SK-N-SH (cell line): Measurements from ENCODE around the gene FLT1. TPM values are rescaled to one million over a fixed set of nuclear protein-coding genes. Genes with fewer than 3 reads are reported as not detected.

ENCODE experiments used
- CTCF ChIA-PET: fragments of 300-600, 350-600 bp; formaldehyde crosslinking; extraction: SDS; loops from one replicate; lab custom pipeline; 2021; lab: Yijun Ruan, JAX
- POLR2A ChIA-PET: fragments of 350-600 bp; sonication (Branson Sonifier 250); formaldehyde crosslinking; extraction: SDS; loops from one replicate; lab custom pipeline; 2020; ENCODE audit warnings: antibody characterized with exemption, inconsistent platforms; lab: Yijun Ruan, JAX
- DNase-seq: peaks from one replicate; pipeline ENCODE4 v3.0.0; 2012
- H2AFZ ChIP-seq: fragments of 200-600 bp; sonication (generic); 2 replicates; pipeline ENCODE4 v1.8.1; 2016; ENCODE audit warnings: antibody characterized with exemption, mild to moderate bottlenecking, low read depth
- H3F3A ChIP-seq: fragments of 200-600 bp; sonication (generic); replicated peaks from 2 replicates; pipeline ENCODE3; 2016; ENCODE audit warnings: antibody characterized with exemption, mild to moderate bottlenecking; ENCODE audit not compliant: insufficient read depth
- H3K27ac ChIP-seq, 2 experiments: fragments of 200-500 bp in 1 of 2; fragments of 200-600 bp in 1 of 2; sonication (Bioruptor generic) in 1 of 2; sonication (generic), shearing (Covaris generic) in 1 of 2; 2 replicates each; pipeline versions ENCODE4 v1.5.1 to v1.6.1; 2014 to 2016; ENCODE audit warnings: low read depth in 2 of 2, inconsistent platforms in 1 of 2, low read length in 1 of 2, mild to moderate bottlenecking in 1 of 2, mixed read lengths in 1 of 2
- H3K27me3 ChIP-seq: fragments of 200-600 bp; sonication (generic), shearing (Covaris generic); 2 replicates; pipeline ENCODE4 v1.6.1; 2016; ENCODE audit warnings: mixed run types; ENCODE audit not compliant: insufficient read depth
- H3K36me3 ChIP-seq, 2 experiments: fragments of 200-500 bp in 1 of 2; fragments of 200-600 bp in 1 of 2; sonication (Bioruptor generic) in 1 of 2; sonication (generic) in 1 of 2; replicated peaks in 1 of 2; 2 replicates each; pipeline versions ENCODE3 to v1.5.1; 2014 to 2016; ENCODE audit warnings: low read length in 1 of 2, mild to moderate bottlenecking in 1 of 2; ENCODE audit not compliant: insufficient read depth in 2 of 2, control insufficient read depth in 1 of 2
- H3K4me1 ChIP-seq, 2 experiments: fragments of 200-500 bp in 1 of 2; fragments of 200-600 bp in 1 of 2; sonication (Bioruptor generic) in 1 of 2; sonication (generic), shearing (Covaris generic) in 1 of 2; 2 replicates each; pipeline versions ENCODE4 v1.5.1 to v1.6.1; 2014 to 2016; ENCODE audit warnings: low read depth in 1 of 2, low read length in 1 of 2, mixed run types in 1 of 2; ENCODE audit not compliant: insufficient read depth in 2 of 2, control insufficient read depth in 1 of 2
- H3K4me2 ChIP-seq: fragments of 200-600 bp; sonication (generic), shearing (Covaris generic); 2 replicates; pipeline ENCODE4 v1.6.1; 2017; ENCODE audit warnings: mixed run types
- H3K4me3 ChIP-seq, 2 experiments: fragments of 200-500 bp in 1 of 2; fragments of 200-600 bp in 1 of 2; sonication (Bioruptor generic) in 1 of 2; sonication (generic), shearing (Covaris generic) in 1 of 2; 2 replicates each; pipeline versions ENCODE4 v1.5.1 to v1.8.1; 2014 to 2016; ENCODE audit warnings: low read depth in 2 of 2, inconsistent platforms in 1 of 2, low read length in 1 of 2, mild to moderate bottlenecking in 1 of 2, mixed read lengths in 1 of 2, moderate library complexity in 1 of 2
- H3K79me2 ChIP-seq: fragments of 200-600 bp; sonication (generic); 2 replicates; pipeline ENCODE4 v1.8.1; 2017; ENCODE audit warnings: mild to moderate bottlenecking; ENCODE audit not compliant: insufficient read depth
- H3K9ac ChIP-seq: fragments of 200-600 bp; sonication (generic); 2 replicates; pipeline ENCODE4 v1.6.1; 2017; ENCODE audit warnings: mixed run types
- H3K9me2 ChIP-seq: fragments of 200-600 bp; sonication (generic); 2 replicates; pipeline ENCODE4 v1.6.1; 2017; ENCODE audit warnings: mixed run types
- H3K9me3 ChIP-seq: fragments of 200-600 bp; sonication (generic); 2 replicates; pipeline ENCODE4 v1.6.1; 2017; ENCODE audit warnings: mixed run types, mild to moderate bottlenecking, moderate library complexity
- H4K20me1 ChIP-seq: fragments of 200-600 bp; sonication (generic); 2 replicates; pipeline ENCODE4 v1.6.1; 2017; ENCODE audit warnings: mild to moderate bottlenecking, mixed run types; ENCODE audit not compliant: insufficient read depth
- CHD2 ChIP-seq: fragments of 150-350 bp; IDR thresholded peaks from 2 replicates; pipeline ENCODE4 v1.6.1; 2018; ENCODE audit warnings: low read length; ENCODE audit not compliant: partially characterized antibody
- EP300 ChIP-seq, 2 experiments: IDR thresholded peaks; 2 replicates each; pipeline versions ENCODE4 v1.4.0 to v1.6.1; 2012; ENCODE audit warnings: borderline replicate concordance in 1 of 2, low read depth in 1 of 2, low read length in 1 of 2
- FOXJ3 ChIP-seq: sonication (generic); formaldehyde crosslinking; IDR thresholded peaks from 2 replicates; pipeline ENCODE4 v1.5.1; 2020; ENCODE audit warnings: mild to moderate bottlenecking, missing genetic modification reagents
- GABPA ChIP-seq: IDR thresholded peaks from 2 replicates; pipeline ENCODE4 v1.4.0; 2012; ENCODE audit warnings: low read depth, mild to moderate bottlenecking
- JUND ChIP-seq: IDR thresholded peaks from 2 replicates; pipeline ENCODE4 v1.4.0; 2012
- NFIC ChIP-seq: IDR thresholded peaks from 2 replicates; pipeline ENCODE4 v1.4.0; 2012; ENCODE audit warnings: borderline replicate concordance
- PBX3 ChIP-seq: IDR thresholded peaks from 2 replicates; pipeline ENCODE4; 2012
- POLR2AphosphoS5 ChIP-seq: IDR thresholded peaks from 2 replicates; pipeline ENCODE4 v1.6.1; 2012; ENCODE audit warnings: low read depth, low read length
- RFX5 ChIP-seq: IDR thresholded peaks from 2 replicates; pipeline ENCODE4 v1.6.1; 2012; ENCODE audit warnings: mild to moderate bottlenecking, improper control_type of control experiment, low read length
- RXRA ChIP-seq: IDR thresholded peaks from 2 replicates; pipeline ENCODE4 v1.4.0; 2012; ENCODE audit warnings: low read depth, mild to moderate bottlenecking, borderline replicate concordance
- SIN3A ChIP-seq: IDR thresholded peaks from 2 replicates; pipeline ENCODE4 v1.6.1; 2012; ENCODE audit warnings: low read depth, mild to moderate bottlenecking, low read length, moderate library complexity, borderline replicate concordance
- SMC3 ChIP-seq: IDR thresholded peaks from 2 replicates; pipeline ENCODE4 v1.6.1; 2012; ENCODE audit warnings: low read depth, low read length, improper control_type of control experiment
- TCF12 ChIP-seq: IDR thresholded peaks from 2 replicates; pipeline ENCODE4 v1.4.0; 2012
- TEAD4 ChIP-seq: IDR thresholded peaks from 2 replicates; pipeline ENCODE4 v1.4.0; 2012; ENCODE audit warnings: mild to moderate bottlenecking, borderline replicate concordance; ENCODE audit not compliant: insufficient read depth
- USF1 ChIP-seq: IDR thresholded peaks from 2 replicates; pipeline ENCODE4 v1.4.0; 2012; ENCODE audit warnings: low read depth, borderline replicate concordance
- WGBS: methylation state at CpG from one replicate; pipeline ENCODE4 v1.1.6; 2017; ENCODE audit warnings: low lambda C conversion rate; 5-methylcytosine and 5-hydroxymethylcytosine counted together
- polyA plus RNA-seq, 3 experiments: library from polyadenylated mRNA; depleted of rRNA; stranded (reverse); fragments of >200 nt; gene quantifications; 2 replicates each; pipeline ENCODE4 v1.2.3, GENCODE V29; 2012
- TF ChIP-seq, protein P1 (sequence below): fragments of 200-600 bp; sonication (generic); IDR thresholded peaks from 2 replicates; pipeline ENCODE4 v1.6.1; 2017; ENCODE audit warnings: antibody characterized with exemption, mild to moderate bottlenecking, moderate library complexity

The FLT1 gene
- polyA plus RNA-seq, 1 of the 3 experiments (the other 2 are of a cell fraction) = 0.20 TPM

DNA sequence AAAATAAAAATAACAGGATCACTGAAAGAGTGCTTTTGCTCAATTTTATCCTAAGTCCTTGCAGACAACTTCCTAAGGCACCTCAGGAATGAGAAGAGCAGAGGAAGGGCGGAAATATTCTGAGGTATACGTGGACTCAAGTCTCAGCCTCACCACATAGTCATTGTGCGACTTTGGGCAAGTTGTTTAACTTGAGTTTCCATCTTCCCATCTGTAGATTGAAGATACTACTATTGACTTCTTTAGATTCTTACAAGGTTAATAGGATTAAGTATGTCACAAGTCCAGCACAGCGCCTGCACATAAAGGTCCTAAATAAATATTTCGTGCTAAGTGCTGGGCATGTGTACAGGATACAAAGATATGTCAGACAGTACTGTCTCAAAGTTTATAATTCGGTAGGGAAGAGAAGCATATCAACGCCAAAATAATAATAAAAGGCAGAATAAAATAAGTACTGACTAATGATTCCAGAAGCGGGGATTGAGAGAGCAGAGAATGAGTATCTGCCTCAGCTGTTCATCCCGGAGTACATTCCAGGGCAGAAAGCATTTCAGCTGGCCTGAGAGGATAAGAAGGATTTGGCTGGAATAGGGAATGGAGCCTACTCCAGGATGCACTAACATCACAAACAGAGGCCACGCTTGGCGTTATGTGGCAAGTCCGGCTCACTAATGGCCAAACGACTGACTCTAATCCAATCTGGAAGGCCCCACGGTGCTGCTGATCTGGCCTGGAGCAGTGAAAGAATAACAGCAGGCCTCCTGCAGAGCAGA lies 139.7 kb downstream of the FLT1 start:
- Histone ChIP-seq H3K36me3 (no peaks in the 10 kb centered on the region), H3K9me2 (no peaks in the 10 kb centered on the region), H3K9me3 (no peaks in the 10 kb centered on the region)
- no peak for DNase-seq
- TF ChIP-seq TEAD4 = no peak
- TF ChIP-seq PBX3 = no peak
- TF ChIP-seq, protein P1, sequence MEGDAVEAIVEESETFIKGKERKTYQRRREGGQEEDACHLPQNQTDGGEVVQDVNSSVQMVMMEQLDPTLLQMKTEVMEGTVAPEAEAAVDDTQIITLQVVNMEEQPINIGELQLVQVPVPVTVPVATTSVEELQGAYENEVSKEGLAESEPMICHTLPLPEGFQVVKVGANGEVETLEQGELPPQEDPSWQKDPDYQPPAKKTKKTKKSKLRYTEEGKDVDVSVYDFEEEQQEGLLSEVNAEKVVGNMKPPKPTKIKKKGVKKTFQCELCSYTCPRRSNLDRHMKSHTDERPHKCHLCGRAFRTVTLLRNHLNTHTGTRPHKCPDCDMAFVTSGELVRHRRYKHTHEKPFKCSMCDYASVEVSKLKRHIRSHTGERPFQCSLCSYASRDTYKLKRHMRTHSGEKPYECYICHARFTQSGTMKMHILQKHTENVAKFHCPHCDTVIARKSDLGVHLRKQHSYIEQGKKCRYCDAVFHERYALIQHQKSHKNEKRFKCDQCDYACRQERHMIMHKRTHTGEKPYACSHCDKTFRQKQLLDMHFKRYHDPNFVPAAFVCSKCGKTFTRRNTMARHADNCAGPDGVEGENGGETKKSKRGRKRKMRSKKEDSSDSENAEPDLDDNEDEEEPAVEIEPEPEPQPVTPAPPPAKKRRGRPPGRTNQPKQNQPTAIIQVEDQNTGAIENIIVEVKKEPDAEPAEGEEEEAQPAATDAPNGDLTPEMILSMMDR = no peak
- TF ChIP-seq RFX5 = no peak
- no peak for TF ChIP-seq TCF12
- TF ChIP-seq POLR2AphosphoS5 = no peak
- no peak for TF ChIP-seq CHD2
- no peak for TF ChIP-seq GABPA
- TF ChIP-seq SMC3 = no peak
- TF ChIP-seq NFIC = no peak
- TF ChIP-seq JUND = no peak
- no peak for TF ChIP-seq EP300 (IDR thresholded peaks at IDR 0.05; ENCODE audit: borderline replicate concordance in 1 of 2, low read depth in 1 of 2, low read length in 1 of 2)
- TF ChIP-seq SIN3A = no peak
- TF ChIP-seq USF1 = no peak
- TF ChIP-seq FOXJ3 = no peak
- TF ChIP-seq RXRA = no peak
- TF ChIP-seq, all 33 proteins: peak for 0
- H3K4me2 ChIP-seq = no peak overlapping the region
- H3K79me2 ChIP-seq = no peaks in the 10 kb centered on the region
- no peak overlapping the region for H3K27ac ChIP-seq
- H3K4me3 ChIP-seq = no peak overlapping the region
- H2AFZ ChIP-seq = no peak overlapping the region; the same call in 1 of the 2 replicates
- no peaks in the 10 kb centered on the region for H3K27me3 ChIP-seq
- 86% methylated on average over 14 of the region's 14 CpGs for WGBS
- peaks cover 0 to 3% of the 10 kb centered on the region in 2 experiments; a peak in 2 of 4 replicates for H3K4me1 ChIP-seq
- no peaks in the 10 kb centered on the region for H4K20me1 ChIP-seq
- H3F3A ChIP-seq = no peaks in the 10 kb centered on the region
- no peak overlapping the region for H3K9ac ChIP-seq
- CTCF ChIA-PET = no interaction called here
- POLR2A ChIA-PET = no interaction called here
